ENCODE data around the gene KLHL42.

The KLHL42 gene

GRCh38 chr12:27802511-27802910 is 22.5 kb downstream of the KLHL42 start:
- Histone ChIP-seq H3K4me3 (ENCODE audit: low read depth, low read length) (no peak overlapping the region), H3K4me1 (no peaks in the 10 kb centered on the region), H3K9me3 (no peaks in the 10 kb centered on the region), H3K27me3 (no peaks in the 10 kb centered on the region), H3K36me3 (peaks cover 14% of the 10 kb centered on the region)
- DNase-seq: no peak
- TF ChIP-seq CTCF (IDR thresholded peaks at IDR 0.05; ENCODE audit: low read depth, low read length): no peak

- Histone ChIP-seq H3K27me3 (no peaks in the 10 kb centered on the region), H3K9me3 (no peaks in the 10 kb centered on the region), H3K4me3 (ENCODE audit: low read depth, low read length) (no peak overlapping the region), H3K4me1 (no peaks in the 10 kb centered on the region), H3K36me3 (peaks cover 10% of the 10 kb centered on the region)
- TF ChIP-seq CTCF (IDR thresholded peaks at IDR 0.05; ENCODE audit: low read depth, low read length): no peak
- no peak for DNase-seq
Measured at GRCh38 chr12:27802936-27803335, 22.9 kb downstream of the KLHL42 start.

GRCh38 chr12:27805238-27805637 is 25.2 kb downstream of the KLHL42 start:
- Histone ChIP-seq H3K4me1 (no peaks in the 10 kb centered on the region), H3K36me3 (peaks cover 3% of the 10 kb centered on the region; the same call in 1 of the 2 replicates), H3K4me3 (ENCODE audit: low read depth, low read length) (no peak overlapping the region), H3K9me3 (no peaks in the 10 kb centered on the region), H3K27me3 (no peaks in the 10 kb centered on the region)
- no peak for TF ChIP-seq CTCF (IDR thresholded peaks at IDR 0.05; ENCODE audit: low read depth, low read length)
- DNase-seq: no peak

- Histone ChIP-seq H3K4me3 (ENCODE audit: low read depth, low read length) (no peak overlapping the region), H3K4me1 (no peaks in the 10 kb centered on the region), H3K9me3 (no peaks in the 10 kb centered on the region), H3K27me3 (no peaks in the 10 kb centered on the region), H3K36me3 (peaks cover 1% of the 10 kb centered on the region; the same call in 1 of the 2 replicates)
- no peak for DNase-seq
- TF ChIP-seq CTCF (IDR thresholded peaks at IDR 0.05; ENCODE audit: low read depth, low read length): no peak
Measured at GRCh38 chr12:27806259-27806658, 26.2 kb downstream of the KLHL42 start.

GRCh38 chr12:27807063-27807703 is 27.1 kb downstream of the KLHL42 start:
- TF ChIP-seq CTCF (IDR thresholded peaks at IDR 0.05; ENCODE audit: low read depth, low read length): 0 out of 2 replicates have a peak, but pooled peaks have one; percentile 3
- no peaks in the 10 kb centered on the region for H3K27me3 ChIP-seq
- no peak overlapping the region for H3K4me3 ChIP-seq (ENCODE audit: low read depth, low read length)
- no peaks in the 10 kb centered on the region for H3K36me3 ChIP-seq
- no peaks in the 10 kb centered on the region for H3K9me3 ChIP-seq
- DNase-seq: no peak
- no peaks in the 10 kb centered on the region for H3K4me1 ChIP-seq

- Histone ChIP-seq H3K27me3 (no peaks in the 10 kb centered on the region), H3K9me3 (no peaks in the 10 kb centered on the region), H3K4me3 (ENCODE audit: low read depth, low read length) (no peak overlapping the region), H3K4me1 (no peaks in the 10 kb centered on the region), H3K36me3 (no peaks in the 10 kb centered on the region)
- DNase-seq: no peak
- no peak for TF ChIP-seq CTCF (IDR thresholded peaks at IDR 0.05; ENCODE audit: low read depth, low read length)
Measured at GRCh38 chr12:27808841-27809240, 28.8 kb downstream of the KLHL42 start.

Data from BE2C (cell line).